Ovary (tissue), 3 donors: ENCODE measurements around the gene BABAM2.

ENCODE experiments used
- CTCF ChIP-seq, 3 donors: fragments of 450-650 bp in 2 of 3; fragments of 200-600 bp in 1 of 3; IDR thresholded peaks; one replicate each; pipeline versions ENCODE4 v1.5.1 to v1.8.0; 2016 to 2022; ENCODE audit warnings: antibody characterized with exemption in 3 of 3, mild to moderate bottlenecking in 1 of 3
- POLR2A ChIP-seq: fragments of 450-650 bp; IDR thresholded peaks from one replicate; pipeline ENCODE4 v1.6.1; 2017; ENCODE audit warnings: antibody characterized with exemption, mild to moderate bottlenecking, moderate library complexity
- donor health status: DM: no; HTN: no; CAD: no.

GRCh38 chr2:28360718-28361293, 470.3 kb downstream of the BABAM2 start:
- TF ChIP-seq POLR2A (no peak), CTCF (IDR thresholded peaks at IDR 0.05) (no peak)
